Superior temporal gyrus (tissue), 1 donor: ENCODE measurements around the gene LRP1B.

Experiments
- DNase-seq: peaks from one replicate; pipeline ENCODE4 v3.0.0-alpha.2; 2016; ENCODE audit errors: extremely low spot score

Gene LRP1B

GRCh38 chr2:141440072-141440635, 690.7 kb downstream of the LRP1B start:
- no peak for DNase-seq

- DNase-seq, result no peak
Measured at GRCh38 chr2:141439524-141439923, 691.3 kb downstream of the LRP1B start.

- DNase-seq, result no peak
Measured at GRCh38 chr2:141438536-141438935, 692.3 kb downstream of the LRP1B start.

- no peak for DNase-seq
Measured at GRCh38 chr2:141437521-141437920, 693.3 kb downstream of the LRP1B start.

GRCh38 chr2:141423124-141423523, 707.7 kb downstream of the LRP1B start:
- DNase-seq, result no peak

GRCh38 chr2:141417246-141417797, 713.5 kb downstream of the LRP1B start:
- DNase-seq, result no peak

GRCh38 chr2:141411419-141411818, 719.4 kb downstream of the LRP1B start:
- DNase-seq, result no peak

GRCh38 chr2:141399270-141399669, 731.5 kb downstream of the LRP1B start:
- DNase-seq, result no peak

GRCh38 chr2:141393214-141393545, 737.6 kb downstream of the LRP1B start:
- DNase-seq, result no peak

GRCh38 chr2:141392517-141393213, 738.2 kb downstream of the LRP1B start:
- no peak for DNase-seq

GRCh38 chr2:141386168-141386567, 744.6 kb downstream of the LRP1B start:
- no peak for DNase-seq

GRCh38 chr2:141384676-141385075, 746.1 kb downstream of the LRP1B start:
- DNase-seq, result no peak

- no peak for DNase-seq
Measured at GRCh38 chr2:141381946-141382345, 748.9 kb downstream of the LRP1B start.

- DNase-seq, result no peak
Measured at GRCh38 chr2:141380008-141380979, 750.5 kb downstream of the LRP1B start.

GRCh38 chr2:141364821-141365220, 766.0 kb downstream of the LRP1B start:
- DNase-seq, result no peak

GRCh38 chr2:141362311-141362710, 768.5 kb downstream of the LRP1B start:
- DNase-seq, result no peak

- DNase-seq, result no peak
Measured at GRCh38 chr2:141348481-141348880, 782.3 kb downstream of the LRP1B start.

- DNase-seq, result no peak
Measured at GRCh38 chr2:141341444-141341843, 789.4 kb downstream of the LRP1B start.

- DNase-seq, result no peak
Measured at GRCh38 chr2:141331127-141331526, 799.7 kb downstream of the LRP1B start.

GRCh38 chr2:141329964-141330363, 800.9 kb downstream of the LRP1B start:
- no peak for DNase-seq

GRCh38 chr2:141323571-141323970, 807.2 kb downstream of the LRP1B start:
- DNase-seq, result no peak

GRCh38 chr2:141317986-141318385, 812.8 kb downstream of the LRP1B start:
- DNase-seq, result no peak
